Parathyroid adenoma (tissue), 2 donors: Measurements from ENCODE around the gene TMEM201.

ENCODE experiments used
- H2AFZ ChIP-seq: fragments of 300-600 bp; sonication (generic); one replicate; pipeline ENCODE4 v1.7.0; 2017; ENCODE audit warnings: antibody characterized with exemption, mild to moderate bottlenecking
- H3K27ac ChIP-seq: fragments of 300-600 bp; sonication (generic); one replicate; pipeline ENCODE4 v1.7.0; 2017
- H3K27me3 ChIP-seq: fragments of 300-600 bp; sonication (generic); one replicate; pipeline ENCODE4 v1.7.0; 2017; ENCODE audit warnings: low read length; ENCODE audit not compliant: control insufficient read depth, insufficient read depth
- H3K36me3 ChIP-seq: fragments of 300-600 bp; sonication (generic); one replicate; pipeline ENCODE4 v1.7.0; 2017; ENCODE audit warnings: low read length; ENCODE audit not compliant: control insufficient read depth, insufficient read depth
- H3K4me1 ChIP-seq: fragments of 300-600 bp; sonication (generic); one replicate; pipeline ENCODE4 v1.7.0; 2017; ENCODE audit warnings: control low read depth
- H3K4me2 ChIP-seq: fragments of 300-600 bp; sonication (generic); one replicate; pipeline ENCODE4 v1.7.0; 2017; ENCODE audit warnings: low read length
- H3K4me3 ChIP-seq: fragments of 300-600 bp; sonication (generic); one replicate; pipeline ENCODE4 v1.7.0; 2017; ENCODE audit warnings: low read depth, low read length
- H3K79me2 ChIP-seq: fragments of 300-600 bp; sonication (generic); one replicate; pipeline ENCODE4 v1.7.0; 2017; ENCODE audit warnings: control low read depth
- H3K9ac ChIP-seq: fragments of 300-600 bp; sonication (generic); one replicate; pipeline ENCODE4 v1.7.0; 2017; ENCODE audit warnings: mild to moderate bottlenecking
- H3K9me3 ChIP-seq: fragments of 300-600 bp; sonication (generic); one replicate; pipeline ENCODE4 v1.7.0; 2017; ENCODE audit warnings: low read length; ENCODE audit not compliant: control insufficient read depth
- CTCF ChIP-seq: fragments of 300-600 bp; sonication (generic); IDR thresholded peaks from one replicate; pipeline ENCODE4 v1.7.0; 2017; ENCODE audit warnings: antibody characterized with exemption, mild to moderate bottlenecking
- donor health status: primary hyperparathyroidism.

TMEM201 gene

GRCh38 chr1:9592510-9593075 is 3.9 kb downstream of the TMEM201 start:
- H3K27ac ChIP-seq, result no peak overlapping the region
- no peak overlapping the region for H3K4me3 ChIP-seq
- H3K4me1 ChIP-seq, result peaks cover 12% of the 10 kb centered on the region
- no peak for TF ChIP-seq CTCF
- no peak overlapping the region for H2AFZ ChIP-seq
- H3K9ac ChIP-seq, result no peak overlapping the region
- H3K36me3 ChIP-seq, result no peaks in the 10 kb centered on the region
- H3K79me2 ChIP-seq, result peaks cover 11% of the 10 kb centered on the region
- H3K9me3 ChIP-seq, result no peaks in the 10 kb centered on the region
- no peaks in the 10 kb centered on the region for H3K27me3 ChIP-seq
- no peak overlapping the region for H3K4me2 ChIP-seq

GRCh38 chr1:9593147-9593491 is 4.4 kb downstream of the TMEM201 start:
- Histone ChIP-seq H2AFZ (peak overlapping the region; percentile 62), H3K4me1 (peaks cover 12% of the 10 kb centered on the region), H3K9me3 (no peaks in the 10 kb centered on the region), H3K4me3 (peak overlapping the region; percentile 25), H3K27me3 (no peaks in the 10 kb centered on the region), H3K4me2 (peak overlapping the region; percentile 48), H3K9ac (no peak overlapping the region), H3K36me3 (no peaks in the 10 kb centered on the region), H3K27ac (peak overlapping the region; percentile 49), H3K79me2 (peaks cover 11% of the 10 kb centered on the region)
- no peak for TF ChIP-seq CTCF

DNA sequence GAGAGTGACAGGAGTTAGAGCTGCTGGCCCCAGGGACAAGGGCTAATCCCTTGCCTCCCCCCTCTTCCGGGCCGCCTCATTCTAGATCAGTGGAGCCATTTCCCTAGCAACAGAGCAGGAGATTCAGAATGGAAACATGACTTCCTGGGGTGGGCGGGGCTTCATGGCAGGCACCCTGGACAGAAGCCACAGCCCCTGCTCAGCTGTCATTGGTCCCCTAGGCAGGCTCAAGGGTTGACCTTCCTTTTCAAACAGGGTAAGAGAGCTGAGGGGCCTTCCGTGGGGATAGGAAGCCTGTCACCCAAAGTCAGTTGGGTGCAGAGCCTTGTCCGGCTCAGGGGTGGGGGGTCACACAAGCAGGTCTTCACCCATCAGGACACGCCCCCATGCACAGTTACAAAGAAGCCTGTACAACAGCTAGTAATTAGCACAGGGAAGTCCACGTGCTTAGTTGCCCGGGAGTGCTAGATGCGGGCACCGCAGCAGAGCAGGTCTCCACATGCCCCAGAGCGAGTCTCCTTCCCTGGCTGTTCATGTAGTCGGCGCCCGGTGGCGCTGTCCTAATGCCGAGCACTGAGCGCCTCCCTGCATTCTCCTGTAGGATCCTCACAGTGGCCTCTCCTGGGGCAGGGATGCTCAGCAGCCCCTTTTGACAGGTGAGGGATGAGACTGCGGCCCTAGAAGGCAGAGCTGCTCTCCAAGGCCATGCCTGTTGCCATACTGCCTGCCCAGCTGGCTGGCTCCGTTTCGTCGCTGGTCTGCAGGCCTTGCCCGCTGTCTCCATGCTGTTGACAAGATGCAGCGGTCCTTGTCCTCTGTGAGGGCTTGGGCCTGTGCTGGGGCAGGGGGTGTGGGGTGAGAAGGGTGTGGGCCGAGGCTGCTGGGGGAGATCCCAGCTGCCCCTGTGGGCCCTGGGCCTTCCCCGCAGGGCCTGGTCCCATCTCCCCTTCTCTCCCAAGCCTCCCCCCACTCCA is 5.1 kb downstream of the TMEM201 start:
- Histone ChIP-seq H3K27ac (peak overlapping the region; percentile 49), H3K4me2 (peak overlapping the region; percentile 48), H3K9ac (no peak overlapping the region), H3K36me3 (no peaks in the 10 kb centered on the region), H3K27me3 (no peaks in the 10 kb centered on the region), H3K9me3 (no peaks in the 10 kb centered on the region), H3K79me2 (peaks cover 11% of the 10 kb centered on the region), H3K4me1 (peaks cover 12% of the 10 kb centered on the region), H3K4me3 (peak overlapping the region; percentile 25), H2AFZ (peak overlapping the region; percentile 62)
- no peak for TF ChIP-seq CTCF

DNA sequence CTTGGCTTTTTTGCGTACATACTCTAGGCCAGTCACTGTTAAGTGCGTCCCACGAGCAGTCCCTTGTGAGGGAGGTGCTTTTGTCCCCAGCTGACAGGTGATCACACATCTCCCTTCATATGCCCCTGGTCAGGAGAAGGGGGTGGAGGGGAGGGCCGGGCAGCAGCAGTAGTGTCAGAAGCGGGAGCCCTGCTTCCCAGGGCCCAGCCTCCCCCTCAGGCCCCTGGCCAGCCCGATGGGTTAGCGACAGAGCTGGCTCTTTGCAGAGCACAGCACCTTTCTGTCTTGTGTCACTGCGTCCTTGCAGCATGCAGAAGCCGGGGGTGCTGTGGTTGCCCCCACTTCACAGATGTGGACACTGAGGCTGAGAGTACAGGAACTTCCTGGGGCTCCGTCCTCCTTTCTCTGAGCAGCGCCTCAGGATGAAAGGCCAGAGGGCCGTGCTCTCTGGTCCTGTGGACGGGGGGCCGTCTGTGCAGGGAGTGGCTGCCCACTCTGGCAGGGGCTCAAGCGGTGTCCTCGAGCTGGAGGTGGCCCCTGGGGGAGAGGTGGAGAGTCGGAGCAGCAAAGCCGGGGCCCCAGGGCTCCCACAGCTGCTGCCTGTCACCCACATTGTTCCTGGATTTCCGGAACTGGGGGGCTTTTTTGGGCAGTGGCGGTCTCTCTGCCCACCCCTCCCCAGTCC is 5.9 kb downstream of the TMEM201 start:
- no peak overlapping the region for H2AFZ ChIP-seq
- TF ChIP-seq CTCF, result no peak
- no peak overlapping the region for H3K9ac ChIP-seq
- H3K79me2 ChIP-seq, result peaks cover 11% of the 10 kb centered on the region
- no peak overlapping the region for H3K27ac ChIP-seq
- no peaks in the 10 kb centered on the region for H3K27me3 ChIP-seq
- H3K4me3 ChIP-seq, result no peak overlapping the region
- peaks cover 12% of the 10 kb centered on the region for H3K4me1 ChIP-seq
- H3K4me2 ChIP-seq, result no peak overlapping the region
- H3K36me3 ChIP-seq, result no peaks in the 10 kb centered on the region
- H3K9me3 ChIP-seq, result no peaks in the 10 kb centered on the region
